Activated CD4-positive, alpha-beta T cell treated with anti-CD3 and anti-CD28 coated beads, Interleukin-2, amount 10 ng/mL, durations not matched to agents 24 days and 14 days (primary cell): Measurements from ENCODE around the gene OR5AP2. TPM values are rescaled to one million over a fixed set of nuclear protein-coding genes. Genes with fewer than 3 reads are reported as not detected.

Experiments
- total RNA-seq: library from RNA; stranded (reverse); gene quantifications from 2 replicates; pipeline ENCODE4 v1.2.3, GENCODE V29; 2022

The OR5AP2 gene
- total RNA-seq, 1 donor from 2014 or later = not detected

Other genes starting within 250 kb of the OR5AP2 start
- gene OR5AL1, start 229.7 kb downstream of the OR5AP2 start, total RNA-seq = not detected in 2 replicates
- not detected in 2 replicates for gene OR5M3, start 169.1 kb downstream of the OR5AP2 start, total RNA-seq
- gene OR5M8, start 151.1 kb downstream of the OR5AP2 start, total RNA-seq = not detected in 2 replicates
- not detected in 2 replicates for gene OR5M11, start 99.2 kb downstream of the OR5AP2 start, total RNA-seq
- gene OR5M10, start 64.7 kb downstream of the OR5AP2 start, total RNA-seq = not detected in 2 replicates
- not detected in 2 replicates for gene OR5M1, start 27.6 kb downstream of the OR5AP2 start, total RNA-seq
- not detected in 2 replicates for gene OR5AR1, start 21.2 kb upstream of the OR5AP2 start, total RNA-seq
- not detected in 2 replicates for gene OR9G1, start 56.7 kb upstream of the OR5AP2 start, total RNA-seq
- gene OR9G4, start 106.3 kb upstream of the OR5AP2 start, total RNA-seq = not detected in 2 replicates